ENCODE measurements around the gene BPNT1. TPM values are rescaled to one million over a fixed set of nuclear protein-coding genes. Genes with fewer than 3 reads are reported as not detected.
"Not testable (repeated sequence)": the region's sequence is repeated elsewhere in the genome, so short reads cannot be mapped to it uniquely, and the experiment has no call there.

The BPNT1 gene
- total and polyA plus RNA-seq, 4 donors = 11.5 to 16.4 (median 12.6) TPM

- not testable (repeated sequence) for H3K9ac ChIP-seq (ENCODE audit: low read depth in 1 of 2, low read length in 2 of 2); H3K9me3 ChIP-seq (ENCODE audit: control insufficient read depth in 4 of 4, low read length in 3 of 4); H3K4me1 ChIP-seq (ENCODE audit: control insufficient read depth in 4 of 4, insufficient read depth in 4 of 4, low read length in 3 of 4); H3K4me3 ChIP-seq (ENCODE audit: low read depth in 1 of 3, low read length in 3 of 3); DNase-seq (ENCODE audit: low spot score); H3K36me3 ChIP-seq (ENCODE audit: control insufficient read depth in 4 of 4, insufficient read depth in 3 of 4, low read depth in 1 of 4, low read length in 3 of 4); H3K27me3 ChIP-seq (ENCODE audit: control insufficient read depth in 4 of 4, insufficient read depth in 4 of 4, low read length in 3 of 4); H3K27ac ChIP-seq (ENCODE audit: low read depth in 1 of 2, low read length in 2 of 2)
- WGBS = 96% methylated on average over 15 of the region's 15 CpGs
Observed at GRCh38 chr1:220086261-220086686, 3.3 kb downstream of the BPNT1 start.

- whole genome bisulfite sequencing = 87% methylated on average over 1 of the region's 1 CpG
- no peak overlapping the region for H3K4me3 ChIP-seq (ENCODE audit: low read depth in 1 of 3, low read length in 3 of 3)
- H3K9ac ChIP-seq (ENCODE audit: low read depth in 1 of 2, low read length in 2 of 2) = no peak overlapping the region
- peaks cover 0 to 4% (median 1%) of the 10 kb centered on the region in 4 donors for H3K36me3 ChIP-seq (ENCODE audit: control insufficient read depth in 4 of 4, insufficient read depth in 3 of 4, low read depth in 1 of 4, low read length in 3 of 4)
- no peak for TF ChIP-seq NR2F2 (IDR thresholded peaks at IDR 0.05)
- TF ChIP-seq RXRA (IDR thresholded peaks at IDR 0.05) = peak; percentile 8 to 44
- TF ChIP-seq HNF4A (conservative IDR thresholded peaks at IDR 0.05) = peak; percentile 22 to 34
- no peak for TF ChIP-seq FOXA1 (IDR thresholded peaks at IDR 0.05)
- no peak for TF ChIP-seq REST (IDR thresholded peaks at IDR 0.05)
- H3K27ac ChIP-seq (ENCODE audit: low read depth in 1 of 2, low read length in 2 of 2) = no peak overlapping the region
- no peak for DNase-seq (ENCODE audit: low spot score)
- no peaks in the 10 kb centered on the region for H3K27me3 ChIP-seq (ENCODE audit: control insufficient read depth in 4 of 4, insufficient read depth in 4 of 4, low read length in 3 of 4)
- no peaks in the 10 kb centered on the region for H3K9me3 ChIP-seq (ENCODE audit: control insufficient read depth in 4 of 4, low read length in 3 of 4)
- peaks cover 0 to 6% (median 0%) of the 10 kb centered on the region in 4 donors for H3K4me1 ChIP-seq (ENCODE audit: control insufficient read depth in 4 of 4, insufficient read depth in 4 of 4, low read length in 3 of 4)
Observed at GRCh38 chr1:220084460-220084859, 5.1 kb downstream of the BPNT1 start.

- H3K4me1 ChIP-seq (ENCODE audit: control insufficient read depth in 4 of 4, insufficient read depth in 4 of 4, low read length in 3 of 4) = no peaks in the 10 kb centered on the region
- H3K27me3 ChIP-seq (ENCODE audit: control insufficient read depth in 4 of 4, insufficient read depth in 4 of 4, low read length in 3 of 4) = no peaks in the 10 kb centered on the region
- TF ChIP-seq ATF3 (IDR thresholded peaks at IDR 0.05) (no peak), HNF4A (conservative IDR thresholded peaks at IDR 0.05) (no peak), CTCF (IDR thresholded peaks at IDR 0.05; ENCODE audit: low read depth, low read length, missing input control) (no peak), EGR1 (IDR thresholded peaks at IDR 0.05; ENCODE audit: low read depth in 2 of 2) (no peak), GABPA (IDR thresholded peaks at IDR 0.05 in 1 of 2, conservative IDR thresholded peaks at IDR 0.05 in 1 of 2) (no peak), FOXA2 (IDR thresholded peaks at IDR 0.05) (no peak)
- H3K27ac ChIP-seq (ENCODE audit: low read depth in 1 of 2, low read length in 2 of 2) = no peak overlapping the region
- H3K4me3 ChIP-seq (ENCODE audit: low read depth in 1 of 3, low read length in 3 of 3) = no peak overlapping the region
- no peak for DNase-seq (ENCODE audit: low spot score)
- H3K36me3 ChIP-seq (ENCODE audit: control insufficient read depth in 4 of 4, insufficient read depth in 3 of 4, low read depth in 1 of 4, low read length in 3 of 4) = peaks cover 0 to 11% (median 6%) of the 10 kb centered on the region in 4 donors
- H3K9me3 ChIP-seq (ENCODE audit: control insufficient read depth in 4 of 4, low read length in 3 of 4) = no peaks in the 10 kb centered on the region
- WGBS = 98% methylated on average over 3 of the region's 3 CpGs
- no peak overlapping the region for H3K9ac ChIP-seq (ENCODE audit: low read depth in 1 of 2, low read length in 2 of 2)
Observed at GRCh38 chr1:220077887-220078286, 11.7 kb downstream of the BPNT1 start.
